NT2/D1 (cell line): Measurements from ENCODE around the gene TSNAXIP1.

ENCODE experiments used
- DNase-seq: peaks from one replicate; pipeline ENCODE4 v3.0.0-alpha.2; 2011; ENCODE audit warnings: low read depth, low spot score
- H3K27me3 ChIP-seq: 2 replicates; pipeline ENCODE4 v1.6.0; 2011; ENCODE audit warnings: mild to moderate bottlenecking; ENCODE audit not compliant: insufficient read length, insufficient read depth
- H3K36me3 ChIP-seq: 2 replicates; pipeline ENCODE4 v1.6.1; 2011; ENCODE audit warnings: mild to moderate bottlenecking, low read length, mixed read lengths; ENCODE audit not compliant: insufficient read depth, insufficient read length
- H3K4me1 ChIP-seq: 2 replicates; pipeline ENCODE4 v1.5.1; 2011; ENCODE audit not compliant: insufficient read depth, insufficient read length
- H3K4me3 ChIP-seq: 2 replicates; pipeline ENCODE4 v1.5.1; 2011; ENCODE audit warnings: low read depth; ENCODE audit not compliant: insufficient read length
- H3K9ac ChIP-seq: 2 replicates; pipeline ENCODE4 v1.6.0; 2011; ENCODE audit warnings: low read depth; ENCODE audit not compliant: insufficient read length
- H3K9me3 ChIP-seq: 2 replicates; pipeline ENCODE4 v1.5.1; 2011; ENCODE audit warnings: mild to moderate bottlenecking, low read length; ENCODE audit not compliant: insufficient read depth
- SUZ12 ChIP-seq: IDR thresholded peaks from 2 replicates; pipeline ENCODE4 v1.6.1; 2011; ENCODE audit not compliant: insufficient read length, insufficient read depth; ENCODE audit errors: extremely low read depth
- YY1 ChIP-seq: IDR thresholded peaks from 2 replicates; pipeline ENCODE4 v1.6.1; 2011; ENCODE audit not compliant: insufficient read length, insufficient read depth
- ZNF274 ChIP-seq: IDR thresholded peaks from 2 replicates; pipeline ENCODE4 v1.6.1; 2011; ENCODE audit warnings: mild to moderate bottlenecking, low read depth, low read length

Gene TSNAXIP1

DNA sequence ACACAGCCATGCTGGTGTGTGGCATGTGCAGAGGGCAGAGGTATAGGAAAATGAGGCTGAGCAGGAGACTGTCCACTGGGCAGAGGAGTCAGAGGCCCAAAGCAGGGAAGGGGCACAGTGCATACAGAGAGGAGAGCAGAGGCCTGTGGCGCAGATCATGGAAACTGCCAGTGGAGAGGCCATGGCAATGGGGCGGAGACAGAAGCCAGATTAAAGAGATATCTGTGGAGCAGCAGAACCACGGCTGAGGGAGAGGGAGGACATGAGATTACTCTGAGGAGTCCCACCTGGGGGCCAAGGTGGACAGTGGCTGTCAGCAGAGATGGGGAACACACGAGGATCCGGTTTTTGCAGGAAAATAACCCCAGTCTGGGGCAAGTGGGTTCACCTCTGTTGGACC is 43.6 kb upstream of the TSNAXIP1 start:
- Histone ChIP-seq H3K9me3 (no peaks in the 10 kb centered on the region), H3K4me3 (no peak overlapping the region), H3K27me3 (no peaks in the 10 kb centered on the region), H3K4me1 (no peaks in the 10 kb centered on the region), H3K36me3 (peaks cover 35% of the 10 kb centered on the region), H3K9ac (no peak overlapping the region)
- TF ChIP-seq ZNF274, result no peak
- no peak for TF ChIP-seq YY1
- TF ChIP-seq SUZ12, result no peak
- no peak for DNase-seq

GRCh38 chr16:67764158-67764667 is 42.5 kb upstream of the TSNAXIP1 start:
- no peak for DNase-seq
- Histone ChIP-seq H3K4me3 (no peak overlapping the region), H3K4me1 (no peaks in the 10 kb centered on the region), H3K36me3 (peaks cover 32% of the 10 kb centered on the region), H3K9me3 (no peaks in the 10 kb centered on the region), H3K9ac (no peak overlapping the region), H3K27me3 (no peaks in the 10 kb centered on the region)
- no peak for TF ChIP-seq YY1

- no peak overlapping the region for H3K9ac ChIP-seq
- no peaks in the 10 kb centered on the region for H3K9me3 ChIP-seq
- no peak for DNase-seq
- TF ChIP-seq ZNF274 (no peak), SUZ12 (no peak), YY1 (no peak)
- no peaks in the 10 kb centered on the region for H3K27me3 ChIP-seq
- no peaks in the 10 kb centered on the region for H3K4me1 ChIP-seq
- H3K4me3 ChIP-seq, result no peak overlapping the region
- peaks cover 26% of the 10 kb centered on the region for H3K36me3 ChIP-seq
Observed at GRCh38 chr16:67766291-67766690, 40.4 kb upstream of the TSNAXIP1 start.

DNA sequence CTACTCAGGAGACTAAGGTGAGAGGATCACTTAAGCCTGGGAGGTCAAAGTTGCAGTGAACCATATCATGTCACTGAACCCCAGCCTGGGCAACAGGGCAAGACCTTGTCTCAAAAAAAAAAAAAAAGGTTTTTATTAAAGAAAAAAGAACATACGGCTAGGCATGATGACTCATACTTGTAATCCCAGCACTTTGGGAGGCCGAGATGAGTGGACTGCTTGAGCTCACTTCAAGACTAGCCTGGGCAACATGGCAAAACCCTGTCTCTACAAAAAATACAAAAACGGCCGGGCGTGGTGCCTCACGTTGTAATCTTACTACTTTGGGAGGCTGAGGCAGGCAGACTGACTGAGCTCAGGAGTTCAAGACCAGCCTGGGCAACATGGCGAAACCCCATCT is 38.7 kb upstream of the TSNAXIP1 start:
- no peak overlapping the region for H3K9ac ChIP-seq
- H3K4me1 ChIP-seq, result no peaks in the 10 kb centered on the region
- TF ChIP-seq YY1, result no peak
- no peak for TF ChIP-seq ZNF274
- no peak for TF ChIP-seq SUZ12
- H3K4me3 ChIP-seq, result no peak overlapping the region
- peaks cover 29% of the 10 kb centered on the region for H3K36me3 ChIP-seq
- no peak for DNase-seq
- no peaks in the 10 kb centered on the region for H3K27me3 ChIP-seq
- no peaks in the 10 kb centered on the region for H3K9me3 ChIP-seq

- H3K36me3 ChIP-seq, result peaks cover 29% of the 10 kb centered on the region
- no peak for TF ChIP-seq SUZ12
- no peak for TF ChIP-seq ZNF274
- TF ChIP-seq YY1, result no peak
- H3K4me3 ChIP-seq, result no peak overlapping the region
- no peak for DNase-seq
- no peak overlapping the region for H3K9ac ChIP-seq
- peaks cover 3% of the 10 kb centered on the region for H3K4me1 ChIP-seq
- H3K27me3 ChIP-seq, result no peaks in the 10 kb centered on the region
- no peaks in the 10 kb centered on the region for H3K9me3 ChIP-seq
Observed at GRCh38 chr16:67770346-67770991, 36.2 kb upstream of the TSNAXIP1 start.

DNA sequence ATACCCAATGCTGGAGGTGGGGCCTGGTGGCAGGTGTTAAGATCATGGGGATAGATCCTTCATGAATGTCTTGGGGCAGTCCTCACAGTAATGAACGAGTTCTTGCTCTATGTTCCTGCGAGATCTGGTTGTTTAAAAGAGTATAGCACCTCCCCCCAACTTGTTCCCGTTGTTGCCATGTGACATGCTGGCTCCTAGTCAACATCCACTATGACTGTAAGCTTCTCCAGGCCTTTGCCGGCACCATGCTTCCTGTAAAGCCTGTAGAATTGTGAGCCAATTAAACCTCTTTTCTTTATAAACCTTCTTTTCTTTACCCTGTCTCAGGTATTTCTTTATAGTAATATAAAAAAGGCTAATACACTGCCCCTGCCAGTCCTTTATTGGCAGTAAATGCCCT is 33.6 kb upstream of the TSNAXIP1 start:
- DNase-seq, result no peak
- Histone ChIP-seq H3K27me3 (no peaks in the 10 kb centered on the region), H3K9ac (no peak overlapping the region), H3K9me3 (no peaks in the 10 kb centered on the region), H3K36me3 (peaks cover 26% of the 10 kb centered on the region), H3K4me1 (peaks cover 3% of the 10 kb centered on the region), H3K4me3 (no peak overlapping the region)
- no peak for TF ChIP-seq ZNF274
- no peak for TF ChIP-seq YY1
- TF ChIP-seq SUZ12, result no peak

GRCh38 chr16:67773569-67774456 is 32.9 kb upstream of the TSNAXIP1 start:
- no peak for TF ChIP-seq SUZ12
- TF ChIP-seq YY1, result no peak
- no peak for TF ChIP-seq ZNF274
- Histone ChIP-seq H3K9me3 (no peaks in the 10 kb centered on the region), H3K36me3 (peaks cover 26% of the 10 kb centered on the region), H3K27me3 (no peaks in the 10 kb centered on the region), H3K9ac (no peak overlapping the region), H3K4me3 (no peak overlapping the region), H3K4me1 (peaks cover 3% of the 10 kb centered on the region)
- no peak for DNase-seq
